ENCODE data around the gene PAX7.
"Not testable (repeated sequence)": the region's sequence is repeated elsewhere in the genome, so short reads cannot be mapped to it uniquely, and the experiment has no call there.

PAX7 gene

DNA sequence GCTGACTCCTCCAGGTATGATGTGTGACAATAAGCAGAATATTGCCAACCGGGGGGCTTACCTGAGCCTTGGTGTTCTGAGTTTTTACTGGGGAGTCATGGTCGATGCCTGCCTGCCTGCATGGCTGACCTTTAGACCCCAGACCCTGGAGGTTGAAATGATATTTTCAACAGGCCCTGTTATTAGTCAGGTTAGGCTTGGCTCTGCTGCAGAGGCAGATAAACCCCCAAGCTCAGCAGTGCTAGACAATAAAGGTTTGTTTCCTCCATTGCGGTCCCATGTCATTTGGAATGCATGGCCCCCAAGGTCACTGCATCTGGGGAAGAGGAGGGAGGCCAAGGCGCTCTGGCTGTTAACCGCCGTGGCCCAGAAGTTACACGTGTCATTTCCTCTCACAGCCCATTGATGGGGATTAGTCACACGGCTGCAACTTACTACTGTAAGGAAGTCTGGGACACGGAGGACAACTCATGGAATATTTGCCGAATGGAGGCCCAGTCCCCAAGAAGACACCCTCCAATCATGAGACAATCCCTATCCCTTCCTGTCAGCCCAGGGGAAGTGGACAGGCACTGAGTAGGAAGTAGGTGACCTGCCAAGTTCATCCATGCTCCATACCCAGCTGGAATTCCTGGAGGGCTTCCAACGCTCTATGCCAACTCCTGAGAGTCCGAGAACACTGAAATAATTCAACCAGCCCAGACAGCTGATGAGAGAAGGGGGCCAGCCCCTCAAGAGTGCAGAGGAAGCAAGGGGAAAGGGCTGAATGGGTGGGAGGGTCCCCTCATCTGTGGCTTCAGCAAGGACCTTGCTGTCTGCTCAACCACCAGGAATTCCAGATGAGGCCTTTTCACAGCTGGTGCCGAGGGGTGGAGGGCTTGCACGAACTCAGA, 131.5 kb downstream of the PAX7 start:
- TF ChIP-seq GATA1 (IDR thresholded peaks at IDR 0.05; ENCODE audit: low read depth, low read length) = no peak
- no peak for TF ChIP-seq POLR2A (IDR thresholded peaks at IDR 0.05; ENCODE audit: low read length)

DNA sequence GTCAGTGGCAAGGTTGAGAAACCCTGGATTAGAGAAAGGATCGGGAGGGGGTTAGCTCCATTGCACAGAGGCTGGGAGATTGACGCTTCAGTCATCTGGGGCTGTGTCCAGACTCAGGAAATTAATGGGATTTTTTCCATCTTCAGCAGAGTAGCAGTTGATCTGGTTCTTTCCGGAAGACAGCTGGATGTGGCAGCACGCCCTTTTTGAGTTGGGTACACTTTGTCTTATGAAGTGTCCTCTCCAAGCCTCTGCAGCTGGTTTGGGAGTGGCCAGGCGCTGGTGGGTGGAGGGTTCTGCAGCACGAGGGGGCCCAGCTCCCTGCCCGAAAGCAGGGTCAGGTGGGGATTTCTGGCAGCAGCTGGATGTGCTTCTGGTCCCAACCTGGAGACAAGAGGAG, 133.7 kb downstream of the PAX7 start:
- DNase-seq = no peak
- TF ChIP-seq POLR2A (IDR thresholded peaks at IDR 0.05; ENCODE audit: low read length) (no peak), GATA1 (IDR thresholded peaks at IDR 0.05; ENCODE audit: low read depth, low read length) (no peak)

More for the DNA sequence above, 131.5 kb downstream of the PAX7 start:
- no peak for DNase-seq

DNA sequence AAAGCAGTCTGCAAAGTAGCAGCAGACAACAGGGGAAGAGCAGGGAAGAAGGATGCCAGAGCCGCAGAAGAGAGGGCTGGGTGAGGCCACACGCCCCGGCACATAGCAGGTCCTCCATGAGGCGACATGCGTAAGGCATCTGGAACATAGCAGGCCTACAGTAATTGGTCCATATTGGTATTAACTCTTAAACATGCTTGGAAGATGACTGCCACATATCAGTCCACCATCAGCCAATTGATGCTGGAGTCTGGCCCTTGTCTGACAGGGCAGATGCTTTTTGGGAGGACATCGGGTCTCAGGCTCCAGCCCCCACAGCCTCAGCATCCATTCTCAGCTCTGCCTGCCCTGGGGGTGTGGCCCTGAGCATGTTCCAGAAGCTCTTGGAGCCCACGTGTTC, 135.1 kb downstream of the PAX7 start:
- DNase-seq = no peak
- no peak for TF ChIP-seq POLR2A (IDR thresholded peaks at IDR 0.05; ENCODE audit: low read length)
- TF ChIP-seq GATA1 (IDR thresholded peaks at IDR 0.05; ENCODE audit: low read depth, low read length) = no peak

DNA sequence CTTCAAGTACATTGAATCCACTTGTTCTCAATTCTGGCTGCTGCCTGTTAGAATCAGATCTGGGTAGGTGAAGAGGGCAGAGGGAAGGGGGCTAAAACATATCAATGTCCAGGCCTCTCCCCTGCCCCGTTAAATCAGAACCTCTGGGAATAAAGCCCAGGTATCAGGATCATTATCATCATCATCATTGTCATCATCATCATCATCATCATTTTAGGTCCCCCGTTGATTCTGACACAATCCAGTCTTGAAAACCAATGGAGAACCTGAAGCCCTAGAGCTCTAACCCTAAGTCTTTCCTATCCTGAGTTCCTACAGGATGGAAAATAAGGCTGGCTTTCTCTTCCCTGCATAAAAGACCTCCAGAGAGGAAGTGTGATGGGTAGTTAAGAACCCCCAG, 135.7 kb downstream of the PAX7 start:
- DNase-seq = no peak
- TF ChIP-seq GATA1 (IDR thresholded peaks at IDR 0.05; ENCODE audit: low read depth, low read length) = no peak
- no peak for TF ChIP-seq POLR2A (IDR thresholded peaks at IDR 0.05; ENCODE audit: low read length)

DNA sequence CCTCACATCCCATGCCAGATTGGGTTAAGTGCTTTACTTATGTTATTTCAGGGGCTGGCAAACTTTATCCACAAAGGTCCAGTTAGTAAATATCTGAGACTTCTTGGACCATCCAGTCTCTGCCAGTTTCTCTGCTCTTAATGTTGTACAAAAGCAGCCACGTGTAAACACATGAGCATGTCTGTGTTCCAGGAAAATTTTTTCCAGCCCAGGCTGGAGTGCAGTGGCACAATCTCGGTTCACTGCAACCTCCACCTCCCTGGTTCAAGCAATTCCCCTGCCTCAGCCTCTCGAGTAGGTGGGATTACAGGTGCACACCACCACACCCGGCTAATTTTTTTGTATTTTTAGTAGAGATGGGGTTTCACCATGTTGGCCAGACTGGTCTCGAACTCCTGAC, 136.9 kb downstream of the PAX7 start:
- DNase-seq = not testable (repeated sequence)

DNA sequence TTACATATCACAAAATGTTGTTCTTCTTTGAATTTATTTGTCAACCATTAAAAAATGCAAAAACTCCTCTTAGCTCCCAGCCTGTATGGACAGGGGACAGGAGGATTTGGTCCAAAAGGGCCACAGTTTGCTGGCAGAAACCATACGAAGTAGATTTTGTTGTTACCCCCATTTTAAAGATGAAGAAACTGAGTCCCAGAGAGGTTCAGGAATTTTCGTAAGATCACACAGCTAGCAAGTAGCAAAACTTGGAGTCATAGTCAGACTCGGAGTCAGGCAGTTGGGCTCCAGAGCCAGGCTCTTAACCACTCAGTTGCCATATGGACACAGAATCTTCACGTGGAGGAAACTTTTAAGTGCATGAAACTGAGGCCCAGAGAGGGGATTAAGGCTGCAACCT, 137.4 kb downstream of the PAX7 start:
- no peak for DNase-seq
- TF ChIP-seq POLR2A (IDR thresholded peaks at IDR 0.05; ENCODE audit: low read length) (no peak), GATA1 (IDR thresholded peaks at IDR 0.05; ENCODE audit: low read depth, low read length) (no peak)

DNA sequence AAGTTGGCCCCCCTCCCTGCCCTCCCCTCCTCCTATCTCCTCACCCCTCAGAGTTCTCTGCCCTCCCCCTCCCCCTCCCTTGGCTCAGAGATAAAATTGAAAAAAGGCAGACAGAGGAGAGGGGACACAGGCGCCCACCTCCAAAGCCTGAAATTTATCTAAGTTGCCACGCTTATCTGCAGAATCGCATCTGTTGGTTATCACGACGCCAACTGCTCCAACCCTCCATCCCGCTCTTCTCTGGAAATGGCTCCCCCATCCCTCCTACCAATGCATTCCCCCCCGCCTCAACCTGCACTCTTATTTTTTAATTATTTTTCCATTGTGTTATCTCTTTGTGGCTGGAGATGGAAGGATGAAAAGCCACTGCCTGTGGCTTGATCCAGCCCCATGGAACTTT, 138.5 kb downstream of the PAX7 start:
- TF ChIP-seq POLR2A (IDR thresholded peaks at IDR 0.05; ENCODE audit: low read length) (no peak), GATA1 (IDR thresholded peaks at IDR 0.05; ENCODE audit: low read depth, low read length) (no peak)

DNA sequence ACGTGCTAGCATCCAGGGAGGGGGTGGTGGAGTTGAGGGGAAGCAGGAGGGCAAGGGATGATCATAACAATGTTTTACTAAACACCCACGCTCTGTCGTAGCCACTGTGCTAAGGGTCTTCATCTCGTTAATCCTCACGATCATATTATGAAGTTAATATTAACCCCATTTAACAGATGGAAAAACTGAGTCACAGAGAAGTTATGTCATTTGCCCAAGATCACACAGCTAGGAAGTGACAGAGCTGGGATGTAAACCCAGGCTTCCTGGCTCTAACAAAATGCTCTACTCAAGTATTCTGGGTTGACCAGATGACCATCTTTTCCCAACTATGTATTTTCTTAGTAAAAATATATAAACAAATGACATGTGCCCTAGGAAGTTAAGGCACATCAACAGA, 140.2 kb downstream of the PAX7 start:
- TF ChIP-seq POLR2A (IDR thresholded peaks at IDR 0.05; ENCODE audit: low read length) (no peak), GATA1 (IDR thresholded peaks at IDR 0.05; ENCODE audit: low read depth, low read length) (no peak)
- DNase-seq = no peak

More for the DNA sequence above, 138.5 kb downstream of the PAX7 start:
- DNase-seq = no peak

DNA sequence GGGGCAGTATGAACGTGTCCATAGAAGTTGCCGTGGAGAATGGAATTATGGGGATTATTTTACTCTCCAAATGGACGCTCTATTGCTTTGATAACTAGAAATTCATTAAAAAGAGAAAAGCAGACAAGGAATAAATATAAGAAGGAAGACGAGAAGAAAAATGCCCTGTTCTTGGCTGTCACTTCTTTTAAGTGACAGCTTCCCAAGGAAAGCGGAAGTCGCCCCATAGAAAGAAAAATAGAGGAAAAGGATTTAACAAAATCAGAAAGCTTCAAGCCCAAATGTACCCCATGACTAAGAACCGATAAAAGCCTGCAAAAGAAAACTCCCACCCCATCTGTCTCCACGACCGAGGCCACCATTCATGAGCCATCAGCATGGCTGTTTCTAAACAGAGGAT, 143.1 kb downstream of the PAX7 start:
- no peak for TF ChIP-seq GATA1 (IDR thresholded peaks at IDR 0.05; ENCODE audit: low read depth, low read length)
- no peak for TF ChIP-seq POLR2A (IDR thresholded peaks at IDR 0.05; ENCODE audit: low read length)
- no peak for DNase-seq

DNA sequence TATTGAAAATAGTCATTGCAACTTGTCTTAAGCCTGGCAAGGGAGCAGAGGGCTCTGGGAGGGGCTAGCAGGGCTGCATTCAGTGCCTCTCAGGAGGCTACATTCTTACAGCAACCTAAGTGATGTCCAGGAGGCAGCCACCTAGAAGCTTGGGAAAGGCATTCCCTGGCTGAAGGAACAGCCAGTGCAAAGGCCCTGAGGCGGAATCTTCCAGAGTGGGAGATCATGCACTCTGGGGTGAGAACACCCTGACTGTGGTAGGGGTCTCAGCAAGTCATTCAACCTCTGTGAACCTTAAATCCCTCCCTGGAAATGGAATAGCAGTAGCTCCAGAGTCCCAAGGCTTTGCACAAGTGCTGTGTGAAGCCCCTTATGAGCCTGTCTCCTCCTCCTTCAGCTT, 144.7 kb downstream of the PAX7 start:
- no peak for TF ChIP-seq POLR2A (IDR thresholded peaks at IDR 0.05; ENCODE audit: low read length)
- TF ChIP-seq GATA1 (IDR thresholded peaks at IDR 0.05; ENCODE audit: low read depth, low read length) = no peak
- DNase-seq = no peak

DNA sequence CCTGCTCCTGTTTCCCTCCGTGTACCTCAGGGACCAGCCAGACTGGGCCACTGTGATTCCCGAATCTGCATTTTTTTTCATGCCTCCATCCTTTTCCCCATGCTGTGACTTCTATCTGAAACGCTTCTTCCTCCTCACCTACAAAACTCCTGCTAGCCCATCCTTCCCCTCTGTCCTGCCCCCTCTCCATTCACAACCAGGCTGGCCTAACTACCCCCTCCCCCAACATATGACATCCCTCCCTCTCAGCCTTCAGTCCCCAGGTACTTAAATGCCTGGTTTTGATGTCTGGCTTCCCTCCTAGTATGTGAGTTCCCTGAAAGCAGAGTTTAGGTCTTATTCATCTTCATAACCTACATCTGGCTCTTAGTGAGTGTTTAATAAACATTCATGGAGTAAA, 146.1 kb downstream of the PAX7 start:
- DNase-seq = no peak
- TF ChIP-seq POLR2A (IDR thresholded peaks at IDR 0.05; ENCODE audit: low read length) (no peak), GATA1 (IDR thresholded peaks at IDR 0.05; ENCODE audit: low read depth, low read length) (no peak)

DNA sequence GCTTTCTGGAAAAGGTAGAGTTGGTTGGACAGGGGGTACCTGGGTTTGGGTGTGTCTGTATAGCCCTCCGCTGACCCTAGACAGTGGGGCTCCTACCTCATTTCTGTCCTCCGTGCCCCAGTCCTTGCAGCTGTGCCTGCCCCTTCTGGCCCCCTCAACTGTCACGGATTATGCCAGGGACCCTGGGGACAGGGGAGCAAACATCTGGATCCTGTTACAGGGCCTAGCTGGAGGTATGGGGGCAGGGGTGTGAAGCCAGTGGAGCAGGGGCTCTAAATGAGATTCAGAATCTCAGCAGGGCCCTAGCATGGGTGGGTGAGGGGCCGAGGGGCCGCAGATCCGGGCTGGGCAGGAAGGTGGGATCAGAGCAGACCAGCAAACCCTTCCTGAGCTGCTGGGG, 147.8 kb downstream of the PAX7 start:
- no peak for DNase-seq
- TF ChIP-seq POLR2A (IDR thresholded peaks at IDR 0.05; ENCODE audit: low read length) (no peak), GATA1 (IDR thresholded peaks at IDR 0.05; ENCODE audit: low read depth, low read length) (no peak)

DNA sequence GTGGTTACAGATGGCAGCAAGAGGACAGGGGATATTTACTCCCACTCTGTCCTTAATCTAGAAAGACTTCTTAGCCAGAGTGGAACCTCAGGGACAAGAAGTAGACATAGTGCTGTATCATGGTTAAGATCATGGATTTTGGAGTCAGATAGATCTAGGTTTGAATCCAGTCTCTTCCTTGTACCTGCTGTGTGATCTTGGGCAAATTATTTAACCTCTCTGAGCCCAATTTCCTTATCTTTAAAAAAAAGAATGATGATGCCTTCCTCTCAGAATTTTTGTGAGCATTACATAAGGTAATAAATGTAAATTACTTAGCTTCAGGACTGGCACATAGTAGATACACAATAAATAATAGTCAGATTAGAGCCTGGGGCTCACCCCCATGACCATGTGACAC, 150.4 kb downstream of the PAX7 start:
- TF ChIP-seq GATA1 (IDR thresholded peaks at IDR 0.05; ENCODE audit: low read depth, low read length) (no peak), POLR2A (IDR thresholded peaks at IDR 0.05; ENCODE audit: low read length) (no peak)
- no peak for DNase-seq

DNA sequence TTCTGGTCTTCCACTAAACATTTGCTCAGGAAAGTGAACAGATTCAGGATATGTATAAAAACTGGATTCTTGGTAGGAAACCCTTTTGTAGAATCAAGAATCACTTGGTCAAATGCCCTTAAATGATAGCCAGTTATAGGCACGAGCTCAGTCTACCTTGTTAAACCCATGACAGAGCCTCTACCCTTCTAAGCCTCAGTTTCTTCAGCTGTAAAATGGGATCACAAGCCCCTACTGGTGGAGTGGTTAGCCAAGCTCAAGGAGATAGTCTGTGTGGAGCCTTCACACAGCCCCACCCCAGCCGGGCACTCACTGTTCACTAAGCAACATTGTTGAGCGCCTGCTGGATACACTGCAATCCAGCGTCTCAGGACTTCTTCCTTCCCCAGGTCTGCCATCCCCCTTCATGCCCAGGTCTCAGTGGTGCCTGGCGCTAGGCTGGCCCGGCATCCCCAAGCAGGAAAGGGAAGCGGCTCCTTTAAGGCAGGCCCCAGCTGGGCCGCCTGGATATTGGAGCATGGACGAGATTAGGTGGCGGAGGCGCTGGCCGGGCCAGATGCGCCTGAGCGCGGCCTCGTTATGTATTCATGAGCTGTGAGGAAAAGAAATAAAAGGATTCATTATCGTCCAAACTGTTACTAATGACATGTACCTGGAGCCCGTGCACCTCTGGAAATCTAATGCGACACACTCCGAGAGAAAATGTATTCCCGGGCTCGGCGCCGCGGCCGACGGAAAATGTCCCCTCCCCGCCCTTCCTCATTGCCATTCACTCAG, 153.2 kb downstream of the PAX7 start:
- TF ChIP-seq GATA1 (IDR thresholded peaks at IDR 0.05; ENCODE audit: low read depth, low read length) = no peak
- no peak for TF ChIP-seq POLR2A (IDR thresholded peaks at IDR 0.05; ENCODE audit: low read length)
- DNase-seq = no peak

DNA sequence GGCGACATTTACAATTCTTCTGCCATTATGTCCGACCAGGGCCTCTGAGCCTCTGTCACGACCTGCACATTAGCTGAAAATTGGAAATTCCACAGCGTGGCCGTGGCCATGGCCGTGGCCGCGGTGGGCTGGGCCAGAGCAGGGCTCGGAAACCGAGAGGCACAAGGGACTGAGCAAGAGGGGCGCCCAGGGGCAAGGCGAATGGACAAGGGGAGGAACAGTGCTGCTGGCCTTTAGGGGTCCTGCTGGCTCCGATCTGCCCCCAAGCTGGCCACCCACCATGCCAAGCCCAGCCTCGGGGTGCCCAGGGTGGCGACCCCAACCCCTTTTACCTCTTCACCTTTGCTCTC, 153.8 kb downstream of the PAX7 start:
- DNase-seq = no peak
- TF ChIP-seq GATA1 (IDR thresholded peaks at IDR 0.05; ENCODE audit: low read depth, low read length) = no peak
- TF ChIP-seq POLR2A (IDR thresholded peaks at IDR 0.05; ENCODE audit: low read length) = no peak

Data from erythroblast (primary cell).